GM18526 (cell line): ENCODE data around the gene GABRB3.

Source experiments
- POLR2A ChIP-seq: IDR thresholded peaks from 3 replicates; pipeline ENCODE4 v1.6.1; 2011; ENCODE audit not compliant: insufficient read length; ENCODE audit errors: extremely low read depth

GABRB3 gene

DNA sequence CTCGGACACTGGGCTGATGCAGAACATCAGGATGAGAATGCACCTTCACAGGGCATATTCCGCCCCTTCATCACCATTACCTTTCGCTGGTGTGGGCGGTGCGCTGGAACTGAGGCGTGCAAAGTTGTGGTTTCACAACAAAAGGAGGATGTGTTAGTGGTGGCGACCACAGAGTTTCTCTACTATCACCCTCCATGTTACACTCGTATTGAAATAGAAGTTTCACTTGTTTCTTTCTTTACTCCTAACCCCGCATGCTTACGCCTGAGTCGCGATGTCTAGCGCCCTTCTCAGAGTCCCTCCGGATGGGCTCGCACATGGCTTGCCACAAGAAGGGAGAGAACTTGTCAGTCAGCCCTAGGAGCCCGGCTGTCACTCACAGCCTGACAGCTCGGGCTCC is 148.7 kb downstream of the GABRB3 start:
- no peak for TF ChIP-seq POLR2A

DNA sequence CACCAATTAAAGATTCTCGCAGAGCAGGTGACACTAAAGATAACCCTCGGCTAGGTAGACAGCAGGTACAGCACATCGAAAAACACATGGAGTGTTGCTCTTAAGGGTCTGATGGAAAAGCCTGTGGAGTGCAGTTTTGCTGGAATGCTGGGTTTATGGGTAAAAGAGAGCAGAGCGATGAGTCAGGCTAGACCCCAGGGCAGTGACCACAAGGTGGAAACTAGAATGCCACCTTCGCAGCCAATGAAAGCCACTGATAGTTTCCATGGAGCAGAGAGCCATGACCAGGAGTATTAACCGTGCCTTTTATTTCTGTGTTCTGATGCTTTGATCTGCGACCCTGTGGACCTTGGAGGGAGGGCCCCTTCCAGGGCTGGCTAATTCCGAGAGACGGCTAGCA is 149.8 kb downstream of the GABRB3 start:
- TF ChIP-seq POLR2A, result no peak

DNA sequence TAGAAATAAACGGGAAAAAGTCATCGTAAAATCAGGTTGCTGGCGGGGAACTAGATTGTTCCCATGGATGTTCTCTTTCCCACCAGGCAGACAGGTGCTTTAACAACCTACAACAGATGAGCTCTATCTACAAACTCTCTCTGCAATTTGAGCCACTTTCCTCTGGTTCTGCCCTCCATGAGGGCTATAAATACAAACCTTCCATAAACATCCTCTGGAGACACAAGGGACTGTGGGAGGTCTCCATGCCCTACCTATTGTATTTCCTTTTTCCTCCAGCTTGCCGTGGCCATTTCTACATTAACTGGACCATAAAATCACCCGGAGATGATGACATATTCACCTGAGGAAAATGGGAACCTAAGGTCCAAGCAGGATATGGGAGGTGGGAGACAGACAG is 151.1 kb downstream of the GABRB3 start:
- TF ChIP-seq POLR2A, result no peak

DNA sequence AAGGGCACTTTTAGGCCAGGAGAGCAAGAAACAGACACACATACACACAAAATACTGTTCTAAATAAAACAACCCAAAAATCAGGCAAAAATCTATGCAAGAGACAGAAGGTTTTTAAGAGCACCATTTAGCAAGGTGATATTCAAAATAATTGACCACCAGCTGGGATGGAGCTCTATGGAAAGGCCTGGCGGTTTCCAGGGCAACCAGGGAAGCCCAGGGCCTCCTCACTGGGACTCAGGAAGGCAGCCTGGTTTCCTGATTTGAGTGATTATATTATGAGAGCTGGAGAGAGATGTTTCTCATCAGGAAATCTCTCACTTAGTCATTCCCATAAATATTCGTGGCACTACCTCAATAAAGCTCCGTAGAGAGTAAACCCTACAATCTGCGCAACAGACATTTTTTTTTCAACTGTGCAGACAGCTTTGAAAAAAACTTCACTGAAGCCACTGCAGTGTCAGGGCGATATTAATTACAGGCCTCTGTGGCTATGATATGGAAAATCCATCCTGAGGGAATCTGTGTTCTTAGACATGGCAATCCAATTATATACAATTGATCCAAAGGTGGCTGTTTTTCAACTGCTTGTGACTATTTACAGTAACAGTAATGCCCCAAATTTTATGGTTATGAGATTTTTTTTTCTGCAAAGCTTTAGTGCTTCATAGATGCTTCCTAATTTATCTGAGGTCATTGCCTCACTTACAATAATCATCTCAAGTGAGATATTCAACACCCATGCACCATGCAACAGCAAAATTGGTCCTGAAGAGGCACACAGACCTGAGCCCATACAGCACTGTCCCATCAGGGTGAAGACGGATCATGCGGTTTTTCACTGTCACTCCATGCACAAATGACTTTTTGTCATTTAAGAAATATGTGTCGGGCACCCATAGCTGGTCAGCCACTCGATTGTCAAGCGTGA is 152.1 kb downstream of the GABRB3 start:
- no peak for TF ChIP-seq POLR2A

DNA sequence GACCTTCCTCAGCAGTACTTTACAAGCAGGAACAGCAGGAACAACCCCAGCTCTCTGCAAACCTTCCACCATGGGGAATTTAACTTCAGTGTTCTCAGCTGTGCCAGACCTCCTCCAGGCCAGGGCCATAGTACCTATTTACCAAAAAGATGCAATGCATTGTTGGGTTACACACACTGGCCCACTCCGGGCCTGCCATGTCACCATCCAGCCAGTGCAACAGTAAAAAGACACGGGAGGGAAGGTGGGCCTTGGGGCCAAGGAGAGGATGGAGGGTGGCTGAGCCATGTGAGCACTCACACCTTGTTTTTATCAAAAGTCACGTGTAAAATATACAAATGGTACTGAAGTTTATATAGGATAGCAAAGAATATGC is 157.0 kb downstream of the GABRB3 start:
- TF ChIP-seq POLR2A, result no peak

DNA sequence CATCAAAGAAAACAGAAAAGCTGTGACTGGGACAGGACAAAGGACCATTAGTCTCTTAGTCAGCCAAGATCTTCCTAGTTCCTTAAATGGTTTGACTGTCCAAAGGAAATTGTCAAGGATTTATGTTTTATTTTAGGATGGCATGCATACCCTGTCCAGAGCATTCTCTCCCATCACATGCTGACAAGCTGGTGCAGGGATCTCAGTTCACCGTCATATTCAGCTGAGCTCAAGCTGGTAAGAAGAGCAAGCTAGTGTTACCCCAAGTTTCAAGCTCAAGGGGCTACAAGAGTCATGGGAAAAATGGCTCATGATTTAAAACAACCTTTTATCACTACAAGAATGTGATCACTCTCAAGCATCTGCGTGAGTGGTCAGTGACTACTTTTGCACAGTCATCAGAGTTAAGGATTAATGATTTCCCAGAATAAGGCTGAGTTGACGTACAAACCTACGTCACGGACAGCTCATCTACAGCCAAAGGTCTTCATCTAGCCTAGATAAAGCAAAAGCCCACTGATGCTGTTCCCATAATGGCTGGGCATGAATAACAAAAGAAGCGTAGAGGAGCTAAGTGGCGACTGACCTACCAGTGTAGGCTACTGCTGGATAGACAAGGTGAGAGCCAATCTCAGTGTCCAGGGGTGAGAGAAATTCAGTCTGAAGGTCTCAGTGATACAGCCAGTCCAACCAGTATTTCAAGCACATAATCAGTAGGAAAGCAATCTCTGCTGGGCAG is 157.5 kb downstream of the GABRB3 start:
- no peak for TF ChIP-seq POLR2A

DNA sequence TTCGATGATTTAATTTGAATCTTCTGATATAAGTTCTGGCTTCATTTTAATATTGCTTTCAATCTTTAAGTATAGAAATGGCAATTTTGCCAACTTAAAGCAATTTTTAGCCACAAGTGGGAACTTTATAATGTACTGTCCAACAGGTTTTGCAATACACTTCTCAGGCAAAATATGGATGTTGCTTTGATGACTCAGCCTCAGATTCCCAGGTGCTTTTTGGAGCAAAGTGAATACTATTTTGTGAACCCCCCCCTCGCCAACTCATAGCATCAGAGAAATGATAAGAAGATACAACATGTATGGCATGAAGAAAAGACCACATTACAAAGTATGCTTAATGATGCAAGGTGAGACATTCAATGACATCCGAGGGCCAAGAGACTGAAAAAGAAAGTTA is 158.1 kb downstream of the GABRB3 start:
- TF ChIP-seq POLR2A, result no peak

DNA sequence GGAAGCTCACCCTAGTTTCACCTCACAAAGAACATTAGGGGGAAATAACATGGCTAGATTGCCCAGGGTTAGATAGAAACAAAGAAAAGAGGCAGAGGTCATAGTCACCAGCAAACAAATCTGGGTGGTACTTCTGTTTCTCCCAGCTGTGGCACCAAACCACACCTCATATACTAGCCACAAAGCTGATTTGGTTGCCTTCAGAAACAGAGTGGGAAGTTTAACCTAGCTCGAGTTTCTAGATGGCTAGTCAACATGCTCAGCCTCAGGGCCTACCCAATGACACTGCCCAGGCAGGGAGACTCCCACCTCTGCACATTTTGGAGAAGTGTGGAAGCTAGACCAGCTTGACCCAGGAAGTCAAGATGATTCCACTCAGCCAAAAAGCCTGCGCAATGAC is 174.2 kb downstream of the GABRB3 start:
- no peak for TF ChIP-seq POLR2A

- TF ChIP-seq POLR2A, result no peak
Measured at GRCh38 chr15:26595611-26596010, 177.3 kb downstream of the GABRB3 start.

DNA sequence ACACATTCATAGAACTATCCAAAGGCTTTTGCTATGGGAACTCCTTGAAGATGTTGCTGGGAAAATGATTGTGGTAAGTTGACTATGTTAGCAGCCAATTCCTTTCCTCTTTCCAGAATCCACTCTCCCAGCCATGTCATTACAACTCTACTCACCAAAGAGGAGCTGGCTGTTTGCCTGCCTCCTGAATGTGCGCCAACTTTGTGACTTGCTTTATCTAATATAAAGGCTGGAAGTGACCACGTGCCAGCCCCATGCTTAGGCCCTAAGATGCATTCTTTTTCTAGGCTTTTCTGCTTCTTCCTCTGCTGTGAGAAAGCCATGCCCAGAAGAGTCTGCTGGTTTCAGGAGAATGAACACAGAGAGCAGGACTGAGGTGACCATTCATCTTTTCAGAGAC is 182.2 kb downstream of the GABRB3 start:
- TF ChIP-seq POLR2A, result no peak

DNA sequence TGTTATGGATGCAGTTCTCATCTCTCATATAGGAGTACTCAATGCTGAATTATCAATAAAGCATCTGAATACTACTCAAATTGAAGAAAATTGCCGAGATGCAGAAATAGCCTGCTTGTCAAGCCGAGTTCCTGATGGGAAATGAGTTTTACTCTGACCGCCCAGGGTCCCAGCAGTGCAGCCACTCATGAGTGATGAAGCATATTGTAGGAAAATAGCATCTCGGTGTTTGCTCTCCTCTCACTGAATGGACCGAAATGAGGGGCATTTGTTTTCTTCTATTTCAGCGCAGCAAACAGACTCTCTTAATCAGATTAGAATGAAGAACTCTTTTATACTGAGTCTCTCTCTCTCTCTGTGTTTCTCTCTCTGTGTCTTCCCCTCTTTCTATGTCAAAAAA is 190.0 kb downstream of the GABRB3 start:
- TF ChIP-seq POLR2A, result no peak

DNA sequence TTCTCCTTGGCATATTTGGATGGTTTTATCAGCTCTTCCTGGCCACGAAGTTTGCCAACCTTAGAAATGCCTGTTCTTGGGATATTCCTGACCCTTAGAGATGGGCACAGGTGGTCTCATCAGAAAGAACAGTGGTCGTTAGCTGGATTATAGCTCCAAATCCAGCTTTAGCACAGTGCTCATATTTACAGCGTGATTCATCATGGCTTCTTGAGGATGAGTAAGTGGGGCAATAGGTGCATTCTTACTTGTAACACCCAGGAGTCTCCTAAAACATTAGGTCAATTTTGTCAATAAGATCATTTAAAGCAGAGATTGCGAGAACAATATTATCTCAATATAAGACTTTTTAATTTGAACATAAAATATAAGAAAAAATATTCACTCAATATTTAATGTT is 191.9 kb downstream of the GABRB3 start:
- no peak for TF ChIP-seq POLR2A

DNA sequence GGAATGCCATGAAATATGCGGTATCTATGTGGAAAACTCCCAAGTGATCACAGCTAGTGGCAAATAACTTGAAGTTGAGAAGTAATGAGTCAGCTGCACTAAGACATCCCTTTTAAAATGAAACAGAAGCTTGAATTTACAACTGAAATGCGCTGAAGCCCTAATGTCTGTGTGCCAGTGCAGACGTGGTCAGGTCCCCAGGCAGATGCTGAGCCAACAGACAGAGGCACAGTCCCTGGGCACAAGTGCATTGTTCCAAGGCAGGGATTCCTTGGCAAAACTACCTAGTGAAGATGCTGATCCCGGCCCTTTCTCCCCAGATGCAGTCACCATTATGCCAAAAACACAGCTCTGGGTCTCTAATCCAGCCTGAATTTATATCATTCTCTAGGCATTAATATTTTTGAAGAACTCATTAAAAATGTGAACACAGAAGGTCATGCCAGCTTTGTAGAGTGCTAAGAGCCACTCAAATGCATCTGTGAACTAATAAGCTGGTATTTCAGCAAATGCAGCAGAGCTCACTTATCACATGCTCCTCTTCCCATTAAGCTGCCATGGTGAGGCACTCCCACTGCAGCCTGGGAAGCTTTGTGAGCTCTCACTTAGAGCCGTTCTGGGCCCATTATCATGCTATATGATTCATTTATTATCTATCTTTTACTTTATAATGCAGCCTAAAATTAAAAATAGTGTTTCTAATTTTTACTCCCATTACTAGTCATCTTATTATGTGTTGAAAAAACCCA is 200.1 kb downstream of the GABRB3 start:
- TF ChIP-seq POLR2A, result no peak

DNA sequence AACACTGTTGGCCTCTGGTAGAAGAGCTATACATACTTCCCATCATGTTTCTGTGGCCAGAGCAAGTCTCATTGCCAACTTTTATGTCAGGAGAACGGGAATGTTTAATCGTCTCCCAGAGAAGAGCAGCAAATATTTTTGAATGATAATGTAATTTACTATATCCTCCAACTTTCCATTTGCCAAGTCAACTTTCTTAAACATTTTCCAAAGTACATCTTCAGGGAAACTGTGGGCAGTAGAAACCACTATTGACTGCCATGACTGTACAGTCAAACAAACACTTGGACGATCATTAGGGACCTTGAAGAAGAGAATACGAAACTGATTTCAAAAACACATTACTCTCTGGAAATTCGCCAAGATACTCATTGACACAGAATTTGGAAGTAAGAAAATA is 201.5 kb downstream of the GABRB3 start:
- no peak for TF ChIP-seq POLR2A

- no peak for TF ChIP-seq POLR2A
Measured at GRCh38 chr15:26565542-26565941, 207.3 kb downstream of the GABRB3 start.

DNA sequence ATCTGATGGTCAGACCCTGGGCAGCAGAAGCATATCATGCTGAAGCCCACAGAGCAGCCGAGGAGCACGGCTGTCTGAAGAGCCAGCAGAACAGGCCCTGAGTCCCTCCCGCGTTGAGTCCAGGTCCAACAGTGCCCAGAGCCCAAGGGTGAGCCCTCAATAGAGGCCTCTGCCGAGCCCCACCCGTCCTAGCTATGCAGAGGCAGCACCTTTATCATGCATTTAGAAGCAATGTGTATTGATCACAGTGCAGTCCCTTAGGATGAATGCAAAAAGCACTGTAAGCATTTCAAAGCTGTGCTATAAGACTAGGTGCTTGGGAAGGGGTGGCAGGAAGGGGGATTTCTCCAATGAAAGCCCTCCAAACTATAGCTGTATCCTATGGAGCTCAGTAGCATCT is 208.5 kb downstream of the GABRB3 start:
- TF ChIP-seq POLR2A, result no peak
